Effector memory CD4-positive, alpha-beta T cell (primary cell): ENCODE measurements around the gene HAT1.
"Not testable (repeated sequence)": the region's sequence is repeated elsewhere in the genome, so short reads cannot be mapped to it uniquely, and the experiment has no call there.

ENCODE experiments used
- DNase-seq, 3 donors: peaks; one replicate each; pipeline ENCODE4 v3.0.0-alpha.2; 2020
- H3K27ac ChIP-seq: 2 replicates; pipeline ENCODE4 v1.7.0; 2013; ENCODE audit warnings: mild to moderate bottlenecking, low read length, moderate library complexity; ENCODE audit not compliant: insufficient read depth, poor library complexity, severe bottlenecking
- H3K27me3 ChIP-seq: replicated peaks from 2 replicates; pipeline ENCODE4 v1.7.0; 2013; ENCODE audit warnings: mild to moderate bottlenecking, low read length; ENCODE audit not compliant: insufficient read depth, control insufficient read depth, poor library complexity, severe bottlenecking
- H3K36me3 ChIP-seq: 2 replicates; pipeline ENCODE4 v1.7.0; 2013; ENCODE audit warnings: mild to moderate bottlenecking, low read length, moderate library complexity; ENCODE audit not compliant: control insufficient read depth, insufficient read depth
- H3K4me1 ChIP-seq: 2 replicates; pipeline ENCODE4 v1.7.0; 2013; ENCODE audit warnings: low read length, mild to moderate bottlenecking; ENCODE audit not compliant: control insufficient read depth, insufficient read depth, poor library complexity, severe bottlenecking
- H3K4me3 ChIP-seq: 2 replicates; pipeline ENCODE4 v1.7.0; 2013; ENCODE audit warnings: low read length, low read depth, mild to moderate bottlenecking; ENCODE audit not compliant: insufficient read depth, poor library complexity, severe bottlenecking
- H3K9me3 ChIP-seq: 2 replicates; pipeline ENCODE4 v1.7.0; 2013; ENCODE audit warnings: mild to moderate bottlenecking, low read length, moderate library complexity; ENCODE audit not compliant: control insufficient read depth

The HAT1 gene

GRCh38 chr2:171965661-171966060 lies 43.4 kb downstream of the HAT1 start:
- H3K4me3 ChIP-seq = no peak overlapping the region

GRCh38 chr2:171966235-171966634 lies 44.0 kb downstream of the HAT1 start:
- Histone ChIP-seq H3K9me3 (no peaks in the 10 kb centered on the region), H3K4me3 (no peak overlapping the region), H3K4me1 (no peaks in the 10 kb centered on the region), H3K27ac (no peak overlapping the region), H3K36me3 (peaks cover 9% of the 10 kb centered on the region), H3K27me3 (no peaks in the 10 kb centered on the region)
- no peak for DNase-seq

More at GRCh38 chr2:171965661-171966060, 43.4 kb downstream of the HAT1 start:
- Histone ChIP-seq H3K9me3 (no peaks in the 10 kb centered on the region), H3K36me3 (peaks cover 9% of the 10 kb centered on the region), H3K27ac (no peak overlapping the region), H3K27me3 (no peaks in the 10 kb centered on the region), H3K4me1 (no peaks in the 10 kb centered on the region)
- DNase-seq = no peak

DNA sequence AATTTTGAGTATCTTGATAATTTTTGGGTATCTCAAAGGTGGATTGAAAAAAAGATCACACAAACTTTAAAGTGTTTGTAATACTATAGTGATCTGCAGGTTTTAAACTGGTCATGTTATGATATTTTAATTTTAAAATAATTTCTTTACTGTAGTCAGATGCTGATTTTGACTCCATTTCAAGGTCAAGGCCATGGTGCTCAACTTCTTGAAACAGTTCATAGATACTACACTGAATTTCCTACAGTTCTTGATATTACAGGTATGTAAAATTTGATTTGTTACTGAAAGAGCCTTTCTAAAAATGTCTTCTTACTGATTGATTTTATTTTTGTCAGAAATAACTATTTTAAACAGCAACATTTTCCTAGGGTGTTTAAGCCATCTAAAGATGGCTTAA lies 44.4 kb downstream of the HAT1 start:
- Histone ChIP-seq H3K36me3 (peaks cover 9% of the 10 kb centered on the region), H3K4me1 (no peaks in the 10 kb centered on the region), H3K27ac (no peak overlapping the region), H3K4me3 (no peak overlapping the region), H3K9me3 (no peaks in the 10 kb centered on the region), H3K27me3 (no peaks in the 10 kb centered on the region)
- no peak for DNase-seq

DNA sequence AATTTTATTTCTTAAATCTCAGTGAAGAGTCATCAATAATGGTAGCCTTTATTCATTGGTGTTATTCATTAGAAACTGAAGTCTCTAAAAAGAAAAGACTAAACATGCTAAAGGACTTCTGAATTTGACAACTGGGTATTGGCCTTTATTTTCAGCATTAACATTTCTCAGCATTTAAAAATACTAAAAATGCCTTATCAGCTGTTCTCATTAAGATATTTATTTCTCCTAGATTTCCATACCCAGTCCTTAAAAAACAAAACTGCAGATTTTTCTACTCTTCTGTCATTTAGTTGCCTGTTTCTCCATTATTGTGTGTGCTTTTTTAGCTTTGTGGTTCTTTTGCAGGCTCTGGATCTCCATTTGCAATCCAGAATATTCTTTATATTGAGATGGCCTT lies 46.2 kb downstream of the HAT1 start:
- no peaks in the 10 kb centered on the region for H3K4me1 ChIP-seq
- H3K27me3 ChIP-seq = no peaks in the 10 kb centered on the region
- DNase-seq = no peak
- no peak overlapping the region for H3K27ac ChIP-seq
- no peaks in the 10 kb centered on the region for H3K9me3 ChIP-seq
- peaks cover 9% of the 10 kb centered on the region for H3K36me3 ChIP-seq
- H3K4me3 ChIP-seq = no peak overlapping the region

GRCh38 chr2:171972329-171972982 lies 50.2 kb downstream of the HAT1 start:
- Histone ChIP-seq H3K27ac (no peak overlapping the region), H3K4me3 (no peak overlapping the region), H3K9me3 (no peaks in the 10 kb centered on the region), H3K4me1 (no peaks in the 10 kb centered on the region), H3K27me3 (no peaks in the 10 kb centered on the region), H3K36me3 (peaks cover 3% of the 10 kb centered on the region)
- DNase-seq = no peak

- H3K27ac ChIP-seq = no peak overlapping the region
- DNase-seq = no peak
- H3K36me3 ChIP-seq = peaks cover 19% of the 10 kb centered on the region
- H3K4me3 ChIP-seq = no peak overlapping the region
- no peaks in the 10 kb centered on the region for H3K4me1 ChIP-seq
- no peaks in the 10 kb centered on the region for H3K27me3 ChIP-seq
- no peaks in the 10 kb centered on the region for H3K9me3 ChIP-seq
Measured at GRCh38 chr2:171979103-171979502, 56.8 kb downstream of the HAT1 start.

DNA sequence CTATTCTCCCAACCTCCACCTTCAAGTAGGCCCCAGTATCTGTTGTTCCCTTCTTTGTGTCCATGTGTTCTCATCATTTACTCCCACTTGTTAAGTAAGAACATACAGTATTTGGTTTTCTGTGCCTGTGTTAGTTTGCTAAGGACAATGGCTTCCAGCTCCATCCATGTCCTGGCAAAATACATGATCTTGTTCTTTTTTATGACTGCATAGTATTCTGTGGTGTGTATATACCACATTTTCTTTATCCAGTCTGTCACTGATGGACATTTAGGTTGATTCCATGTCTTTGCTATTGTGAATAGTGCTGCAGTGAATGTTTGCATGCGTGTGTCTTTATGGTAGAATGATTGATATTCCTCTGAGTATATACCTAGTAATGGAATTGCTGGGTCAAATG lies 61.7 kb downstream of the HAT1 start:
- H3K4me3 ChIP-seq, DNase-seq, H3K27ac ChIP-seq, H3K9me3 ChIP-seq, H3K4me1 ChIP-seq, H3K27me3 ChIP-seq: not testable (repeated sequence)
- H3K36me3 ChIP-seq = peaks cover 10% of the 10 kb centered on the region

GRCh38 chr2:171985076-171985475 lies 62.8 kb downstream of the HAT1 start:
- Histone ChIP-seq H3K27me3 (no peaks in the 10 kb centered on the region), H3K36me3 (peaks cover 4% of the 10 kb centered on the region), H3K27ac (no peak overlapping the region), H3K9me3 (no peaks in the 10 kb centered on the region), H3K4me3 (no peak overlapping the region), H3K4me1 (no peaks in the 10 kb centered on the region)
- DNase-seq = no peak

- Histone ChIP-seq H3K36me3 (peaks cover 4% of the 10 kb centered on the region), H3K4me1 (no peaks in the 10 kb centered on the region), H3K27ac (no peak overlapping the region), H3K9me3 (no peaks in the 10 kb centered on the region), H3K4me3 (no peak overlapping the region), H3K27me3 (no peaks in the 10 kb centered on the region)
- DNase-seq = no peak
Measured at GRCh38 chr2:171986778-171987177, 64.5 kb downstream of the HAT1 start.

- no peak overlapping the region for H3K4me3 ChIP-seq
- H3K27me3 ChIP-seq = no peaks in the 10 kb centered on the region
- DNase-seq = no peak
- H3K27ac ChIP-seq = no peak overlapping the region
- no peaks in the 10 kb centered on the region for H3K9me3 ChIP-seq
- no peaks in the 10 kb centered on the region for H3K4me1 ChIP-seq
- no peaks in the 10 kb centered on the region for H3K36me3 ChIP-seq
Measured at GRCh38 chr2:171991027-171991426, 68.8 kb downstream of the HAT1 start.
